WTC11 (cell line): Measurements from ENCODE around the gene BFSP1.

ENCODE experiments used
- ATF3 ChIP-seq: sonication (generic); formaldehyde crosslinking; conservative IDR thresholded peaks from 2 replicates; pipeline ENCODE4 v1.8.1; 2022; ENCODE audit warnings: mild to moderate bottlenecking, missing genetic modification reagents
- CTCF ChIP-seq: fragments of 200-600 bp; IDR thresholded peaks from 2 replicates; pipeline ENCODE4 v1.8.0; 2022; ENCODE audit warnings: antibody characterized with exemption
- KAT7 ChIP-seq: sonication (generic); formaldehyde crosslinking; IDR thresholded peaks from 2 replicates; pipeline ENCODE4 v1.8.1; 2023; ENCODE audit warnings: missing genetic modification reagents, mild to moderate bottlenecking, borderline replicate concordance
- NFYB ChIP-seq: sonication (generic); formaldehyde crosslinking; conservative IDR thresholded peaks from 2 replicates; pipeline ENCODE4 v1.8.0; 2022; ENCODE audit warnings: low read depth, missing genetic modification reagents
- NR1H2 ChIP-seq: sonication (generic); formaldehyde crosslinking; IDR thresholded peaks from 2 replicates; pipeline ENCODE4 v1.9.0; 2021; ENCODE audit warnings: mild to moderate bottlenecking, moderate library complexity, missing genetic modification reagents
- USF1 ChIP-seq: sonication (generic); formaldehyde crosslinking; IDR thresholded peaks from 2 replicates; pipeline ENCODE4 v1.8.0; 2022; ENCODE audit warnings: mild to moderate bottlenecking, missing genetic modification reagents
- ZNF263 ChIP-seq: sonication (generic); formaldehyde crosslinking; IDR thresholded peaks from 2 replicates; pipeline ENCODE4 v1.8.1; 2022; ENCODE audit warnings: low read depth, mild to moderate bottlenecking, moderate library complexity, missing genetic modification reagents

GRCh38 chr20:17481661-17482060, 49.5 kb downstream of the BFSP1 start:
- TF ChIP-seq ZNF263 (CRISPR knock-in tag) (no peak), CTCF (no peak), ATF3 (CRISPR knock-in tag) (no peak), USF1 (CRISPR knock-in tag) (no peak), KAT7 (CRISPR knock-in tag) (no peak), NR1H2 (CRISPR knock-in tag) (no peak), NFYB (CRISPR knock-in tag) (no peak)
